T1000 (cell line): Measurements from ENCODE around the gene C16orf74.

Source experiments
- DNase-seq: peaks from one replicate; lab custom pipeline; 2025; ENCODE audit warnings: mixed read lengths; lab: John Stamatoyannopoulos, UW

The C16orf74 gene

GRCh38 chr16:85695196-85696128 is 55.4 kb downstream of the C16orf74 start:
- no peak for DNase-seq

GRCh38 chr16:85690469-85691064 is 60.3 kb downstream of the C16orf74 start:
- DNase-seq, result no peak

GRCh38 chr16:85689950-85690320 is 61.0 kb downstream of the C16orf74 start:
- DNase-seq, result no peak

- no peak for DNase-seq
These were observed 61.5 kb downstream of the C16orf74 start for GRCh38 chr16:85689285-85689949.

GRCh38 chr16:85688586-85689284 is 62.2 kb downstream of the C16orf74 start, which contains the start of gene GINS2:
Gene GINS2 (minus strand): TSS chr16:85688954. CDS start chr16:85688898, 56 bp downstream.
- peak; percentile 77 for DNase-seq

- DNase-seq, result no peak
These were observed 63.0 kb downstream of the C16orf74 start for GRCh38 chr16:85687651-85688471.

GRCh38 chr16:85686912-85687591 is 63.8 kb downstream of the C16orf74 start:
- DNase-seq, result no peak

- no peak for DNase-seq
These were observed 65.6 kb downstream of the C16orf74 start for GRCh38 chr16:85685251-85685650.

GRCh38 chr16:85683363-85683762 is 67.5 kb downstream of the C16orf74 start:
- no peak for DNase-seq

- no peak for DNase-seq
These were observed 68.4 kb downstream of the C16orf74 start for GRCh38 chr16:85682516-85682915.

GRCh38 chr16:85681255-85681654 is 69.6 kb downstream of the C16orf74 start:
- no peak for DNase-seq

- DNase-seq, result no peak
These were observed 70.4 kb downstream of the C16orf74 start for GRCh38 chr16:85680352-85680944.

- DNase-seq, result no peak
These were observed 71.0 kb downstream of the C16orf74 start for GRCh38 chr16:85679870-85680269.

- DNase-seq, result no peak
These were observed 72.1 kb downstream of the C16orf74 start for GRCh38 chr16:85678821-85679220.

- no peak for DNase-seq
These were observed 72.9 kb downstream of the C16orf74 start for GRCh38 chr16:85678016-85678415.

- DNase-seq, result no peak
These were observed 73.4 kb downstream of the C16orf74 start for GRCh38 chr16:85677383-85677967.

GRCh38 chr16:85676466-85676865 is 74.4 kb downstream of the C16orf74 start:
- no peak for DNase-seq

GRCh38 chr16:85675251-85675874 is 75.5 kb downstream of the C16orf74 start:
- no peak for DNase-seq

GRCh38 chr16:85674828-85675227 is 76.1 kb downstream of the C16orf74 start:
- no peak for DNase-seq
